HCT116 (cell line): Measurements from ENCODE around the gene ZDHHC18. TPM values are rescaled to one million over a fixed set of nuclear protein-coding genes. Genes with fewer than 3 reads are reported as not detected.
A peak's percentile ranks its signal among the peaks of the same experiment; 100 is the strongest.

Source experiments
- ATAC-seq: fragments of 200-7000 bp; cut with Tn5 transposase; 2 replicates; pipeline ENCODE4 v1.9.1; 2020; ENCODE audit warnings: mild to moderate bottlenecking, moderate library complexity
- BruUV-seq: library from RNA; stranded (reverse); fragments of 400-500 nt; replicated peaks from 2 replicates; lab custom pipeline; 2021; lab: Mats Ljungman, UMichigan
- CTCF ChIA-PET: fragments of 300-600 bp; sonication (Branson Sonifier 250); formaldehyde crosslinking; loops from one replicate; lab custom pipeline; 2021; ENCODE audit warnings: antibody characterized with exemption; lab: Charles Lee
- POLR2A ChIA-PET: fragments of 300-600, 350-600 bp; sonication (Branson Sonifier 250); formaldehyde crosslinking; loops from one replicate; lab custom pipeline; 2021; ENCODE audit warnings: antibody characterized with exemption; lab: Charles Lee
- RAD21 ChIA-PET, 2 experiments: fragments of 300-600 bp; sonication (Branson Sonifier 250); formaldehyde crosslinking; loops; one replicate each; lab custom pipeline; 2023; ENCODE audit warnings: low total read pairs in 2 of 2; ENCODE audit not compliant: uncharacterized antibody in 2 of 2, unreplicated experiment in 2 of 2, low non-redundant PET in 1 of 2; lab: Charles Lee
- DNase-seq: peaks from one replicate; pipeline ENCODE4 v3.0.0-alpha.2; 2010; ENCODE audit warnings: low read depth, low spot score
- H2AFZ ChIP-seq: fragments of 200-600 bp; shearing (Covaris generic), sonication (generic); 2 replicates; pipeline ENCODE4 v1.6.1; 2017; ENCODE audit warnings: low read depth, mixed run types, mixed read lengths, antibody characterized with exemption, low read length; ENCODE audit not compliant: poor library complexity, severe bottlenecking
- H3K27ac ChIP-seq: 2 replicates; pipeline ENCODE4 v1.5.1; 2012; ENCODE audit warnings: low read depth, low read length
- H3K27me3 ChIP-seq: fragments of 200-600 bp; sonication (generic); 2 replicates; pipeline ENCODE4 v1.6.1; 2016; ENCODE audit warnings: mixed run types, low read length, mixed read lengths; ENCODE audit not compliant: insufficient read depth
- H3K36me3 ChIP-seq, 2 experiments: fragments of 200-500 bp in 1 of 2; fragments of 200-600 bp in 1 of 2; sonication (Bioruptor generic) in 1 of 2; sonication (generic) in 1 of 2; 2 replicates each; pipeline versions ENCODE4 v1.5.1 to v1.6.1; 2014 to 2016; ENCODE audit warnings: low read length in 2 of 2, inconsistent platforms in 1 of 2, mixed read lengths in 1 of 2, mixed run types in 1 of 2; ENCODE audit not compliant: insufficient read depth in 2 of 2, control insufficient read depth in 1 of 2
- H3K4me1 ChIP-seq, 2 experiments: fragments of 200-600 bp in 1 of 2; sonication (generic) in 1 of 2; 2 replicates each; pipeline versions ENCODE4 v1.5.1 to v1.6.1; 2012 to 2017; ENCODE audit warnings: low read length in 2 of 2, inconsistent platforms in 1 of 2, mild to moderate bottlenecking in 1 of 2, mixed read lengths in 1 of 2, mixed run types in 1 of 2, moderate library complexity in 1 of 2; ENCODE audit not compliant: insufficient read depth in 2 of 2, control insufficient read depth in 1 of 2
- H3K4me2 ChIP-seq: fragments of 200-600 bp; sonication (generic); 2 replicates; pipeline ENCODE4 v1.6.1; 2017; ENCODE audit warnings: mixed run types, low read length, mixed read lengths
- H3K4me3 ChIP-seq, 2 experiments: fragments of 200-600 bp in 1 of 2; sonication (generic) in 1 of 2; replicated peaks in 1 of 2; 2 replicates each; pipeline ENCODE4 v1.5.1; 2011 to 2016; ENCODE audit warnings: low read length in 2 of 2, control low read depth in 1 of 2, low read depth in 1 of 2, mild to moderate bottlenecking in 1 of 2, mixed read lengths in 1 of 2, mixed run types in 1 of 2
- H3K79me2 ChIP-seq: fragments of 200-600 bp; sonication (generic); 2 replicates; pipeline ENCODE4 v1.6.1; 2017; ENCODE audit warnings: mild to moderate bottlenecking, mixed run types, low read length, moderate library complexity, mixed read lengths; ENCODE audit not compliant: insufficient read depth
- H3K9ac ChIP-seq: fragments of 200-600 bp; sonication (generic); 2 replicates; pipeline ENCODE4 v1.6.1; 2016; ENCODE audit warnings: low read length, mixed read lengths
- H3K9me2 ChIP-seq: fragments of 200-600 bp; sonication (generic), shearing (Covaris generic); 2 replicates; pipeline ENCODE4 v1.6.1; 2017; ENCODE audit warnings: mixed run types, mild to moderate bottlenecking, moderate library complexity; ENCODE audit not compliant: insufficient read depth
- H3K9me3 ChIP-seq, 2 experiments: fragments of 200-500 bp in 1 of 2; fragments of 200-600 bp in 1 of 2; sonication (Bioruptor generic) in 1 of 2; sonication (generic) in 1 of 2; 2 replicates each; pipeline ENCODE4 v1.6.1; 2014 to 2017; ENCODE audit warnings: low read length in 2 of 2, mixed read lengths in 2 of 2, inconsistent platforms in 1 of 2, low read depth in 1 of 2, mild to moderate bottlenecking in 1 of 2, mixed run types in 1 of 2, moderate library complexity in 1 of 2; ENCODE audit not compliant: control insufficient read depth in 1 of 2, insufficient read depth in 1 of 2
- H4K20me1 ChIP-seq: fragments of 200-600 bp; sonication (generic), shearing (Covaris generic); 2 replicates; pipeline ENCODE4 v1.6.1; 2017; ENCODE audit warnings: mixed run types, mild to moderate bottlenecking, moderate library complexity; ENCODE audit not compliant: insufficient read depth
- ATF3 ChIP-seq: IDR thresholded peaks from 2 replicates; pipeline ENCODE4 v1.6.1; 2012
- CBX3 ChIP-seq: IDR thresholded peaks from 2 replicates; pipeline ENCODE4 v1.6.1; 2012; ENCODE audit warnings: low read depth
- CEBPB ChIP-seq: IDR thresholded peaks from 2 replicates; pipeline ENCODE4 v1.6.1; 2012; ENCODE audit warnings: low read depth
- EGR1 ChIP-seq: IDR thresholded peaks from 2 replicates; pipeline ENCODE4 v1.6.1; 2012; ENCODE audit warnings: low read depth
- ELF1 ChIP-seq: IDR thresholded peaks from 2 replicates; pipeline ENCODE4 v1.6.1; 2012; ENCODE audit warnings: low read depth, borderline replicate concordance
- EZH2 ChIP-seq: fragments of 200-600 bp; sonication (generic); IDR thresholded peaks from 2 replicates; pipeline ENCODE4 v1.6.1; 2017; ENCODE audit warnings: antibody characterized with exemption, mixed run types
- FOSL1 ChIP-seq: IDR thresholded peaks from 2 replicates; pipeline ENCODE4 v1.6.1; 2012; ENCODE audit warnings: low read depth
- POLR2A ChIP-seq: IDR thresholded peaks from 2 replicates; pipeline ENCODE4 v1.7.0; 2011; ENCODE audit warnings: borderline replicate concordance; ENCODE audit not compliant: insufficient read depth, insufficient read length; ENCODE audit errors: extremely low read depth
- POLR2AphosphoS5 ChIP-seq: IDR thresholded peaks from 2 replicates; pipeline ENCODE4 v1.6.1; 2011; ENCODE audit warnings: mild to moderate bottlenecking, low read depth, low read length, moderate library complexity
- RAD21 ChIP-seq: IDR thresholded peaks from 2 replicates; pipeline ENCODE4 v1.6.1; 2012; ENCODE audit warnings: low read depth, mild to moderate bottlenecking
- SIN3A ChIP-seq: IDR thresholded peaks from 2 replicates; pipeline ENCODE4 v1.6.1; 2012; ENCODE audit warnings: low read depth
- SP1 ChIP-seq: IDR thresholded peaks from 2 replicates; pipeline ENCODE4 v1.6.1; 2012; ENCODE audit warnings: low read depth
- SRF ChIP-seq: IDR thresholded peaks from 2 replicates; pipeline ENCODE4 v1.6.1; 2012; ENCODE audit warnings: low read depth
- TCF7L2 ChIP-seq: IDR thresholded peaks from 2 replicates; pipeline ENCODE4 v1.7.0; 2011; ENCODE audit warnings: borderline replicate concordance, inconsistent platforms; ENCODE audit not compliant: insufficient read depth, insufficient read length; ENCODE audit errors: extremely low read depth
- YY1 ChIP-seq: IDR thresholded peaks from 2 replicates; pipeline ENCODE4 v1.6.1; 2011; ENCODE audit warnings: low read length, low read depth, moderate library complexity, mild to moderate bottlenecking; ENCODE audit not compliant: insufficient replicate concordance; ENCODE audit errors: extremely low read depth
- ZBTB33 ChIP-seq: IDR thresholded peaks from 2 replicates; pipeline ENCODE4 v1.6.1; 2011; ENCODE audit warnings: mild to moderate bottlenecking, low read length, moderate library complexity; ENCODE audit not compliant: insufficient replicate concordance; ENCODE audit errors: extremely low read depth
- ZNF274 ChIP-seq: fragments of 200-500 bp; sonication (Bioruptor generic); IDR thresholded peaks from 2 replicates; pipeline ENCODE4 v1.6.1; 2014; ENCODE audit warnings: mild to moderate bottlenecking, low read depth, low read length, inconsistent platforms
- intact Hi-C: fragments of 100-400 bp; cut with micrococcal nuclease; formaldehyde crosslinking; loops from 2 replicates; pipeline ENCODE4 v1.10.0; 2022
- total RNA-seq: library from RNA; stranded (reverse); gene quantifications from one replicate; pipeline ENCODE4 v1.2.1, GENCODE V29; 2021; ENCODE audit not compliant: unreplicated experiment

The ZDHHC18 gene
- total RNA-seq, 1 experiment from 2014 or later = 24.4 TPM

GRCh38 chr1:26853600-26853999, 27.1 kb downstream of the ZDHHC18 start:
- ChIA-PET CTCF (interaction anchor here (1.3 to 2.6 kb wide), 2 partner anchors 9 to 12 kb away, joined by 4 to 8 read pairs; no protein-coding TSS in a partner anchor), POLR2A (no interaction called here), RAD21 (no interaction called here)
- Histone ChIP-seq H3K4me3 (no peak overlapping the region), H2AFZ (no peak overlapping the region), H3K79me2 (no peaks in the 10 kb centered on the region; the same call in 1 of the 2 replicates), H4K20me1 (no peaks in the 10 kb centered on the region), H3K4me1 (peaks cover 33 to 73% of the 10 kb centered on the region in 2 experiments), H3K9me2 (no peaks in the 10 kb centered on the region), H3K9ac (peak overlapping the region; percentile 41), H3K4me2 (peak overlapping the region; percentile 33)
- no TSS peak for BruUV-seq
- TF ChIP-seq SP1 (no peak), RAD21 (no peak), CBX3 (no peak), TCF7L2 (no peak), POLR2AphosphoS5 (no peak), POLR2A (no peak)
- TF ChIP-seq, all 23 proteins: peak for 0
- intact Hi-C loops = loop anchor here (1.0 kb wide), 2 partner anchors 9 to 25 kb away; no protein-coding TSS in a partner anchor
- ATAC-seq (no peak), DNase-seq (no peak)
- H3K36me3 ChIP-seq = peaks cover 8 to 32% of the 10 kb centered on the region in 2 experiments; a peak in 3 of 4 replicates
- H3K27me3 ChIP-seq = no peaks in the 10 kb centered on the region
- no peaks in the 10 kb centered on the region for H3K9me3 ChIP-seq
- H3K27ac ChIP-seq = peak overlapping the region; percentile 51

GRCh38 chr1:26854906-26855305, 28.4 kb downstream of the ZDHHC18 start:
- Histone ChIP-seq H4K20me1 (no peaks in the 10 kb centered on the region), H3K4me3 (no peak overlapping the region), H3K4me2 (peak overlapping the region; percentile 33; the same call in 1 of the 2 replicates), H3K79me2 (no peaks in the 10 kb centered on the region; the same call in 1 of the 2 replicates), H3K36me3 (peaks cover 8 to 32% of the 10 kb centered on the region in 2 experiments; a peak in 3 of 4 replicates), H3K9me2 (no peaks in the 10 kb centered on the region), H3K4me1 (peaks cover 21 to 73% of the 10 kb centered on the region in 2 experiments), H3K9ac (0 out of 2 replicates have a peak overlapping the region, but pooled peaks have one; percentile 31), H3K27ac (no peak overlapping the region), H3K27me3 (no peaks in the 10 kb centered on the region), H3K9me3 (no peaks in the 10 kb centered on the region), H2AFZ (no peak overlapping the region)
- POLR2A ChIA-PET = no interaction called here
- RAD21 ChIA-PET = no interaction called here
- ATAC-seq (no peak), DNase-seq (no peak)
- no TSS peak for BruUV-seq
- CTCF ChIA-PET = interaction anchor here (1.6 to 2.6 kb wide), 2 partner anchors 10 to 18 kb away, joined by 6 to 8 read pairs; no protein-coding TSS in a partner anchor
- intact Hi-C loops = no loop called here
- no peak for TF ChIP-seq SRF
- TF ChIP-seq RAD21 = no peak
- no peak for TF ChIP-seq ELF1
- no peak for TF ChIP-seq ZNF274
- TF ChIP-seq ZBTB33 = no peak
- TF ChIP-seq EGR1 = no peak
- TF ChIP-seq TCF7L2 = no peak
- no peak for TF ChIP-seq EZH2
- no peak for TF ChIP-seq SIN3A
- no peak for TF ChIP-seq SP1
- TF ChIP-seq ATF3 = no peak
- TF ChIP-seq YY1 = no peak
- TF ChIP-seq FOSL1 = no peak
- TF ChIP-seq CEBPB = no peak
- no peak for TF ChIP-seq POLR2AphosphoS5
